AG09309 (cell line): ENCODE measurements around the gene BBIP1.

Experiments used
- DNase-seq: peaks from one replicate; pipeline ENCODE4 v3.0.0-alpha.2; 2010; ENCODE audit warnings: low read depth
- H3K4me3 ChIP-seq: 2 replicates; pipeline ENCODE4 v1.5.1; 2011; ENCODE audit warnings: mild to moderate bottlenecking, low read depth, low read length, moderate library complexity; ENCODE audit not compliant: control insufficient read depth
- TF ChIP-seq, protein P1 (sequence below): IDR thresholded peaks from 2 replicates; pipeline ENCODE4 v1.5.1; 2011; ENCODE audit warnings: mild to moderate bottlenecking, low read depth, low read length, inconsistent platforms; ENCODE audit not compliant: insufficient read depth, control insufficient read depth; ENCODE audit errors: missing control alignments

The BBIP1 gene

GRCh38 chr10:110859206-110859972 lies 59.6 kb downstream of the BBIP1 start:
- no peak for DNase-seq

DNA sequence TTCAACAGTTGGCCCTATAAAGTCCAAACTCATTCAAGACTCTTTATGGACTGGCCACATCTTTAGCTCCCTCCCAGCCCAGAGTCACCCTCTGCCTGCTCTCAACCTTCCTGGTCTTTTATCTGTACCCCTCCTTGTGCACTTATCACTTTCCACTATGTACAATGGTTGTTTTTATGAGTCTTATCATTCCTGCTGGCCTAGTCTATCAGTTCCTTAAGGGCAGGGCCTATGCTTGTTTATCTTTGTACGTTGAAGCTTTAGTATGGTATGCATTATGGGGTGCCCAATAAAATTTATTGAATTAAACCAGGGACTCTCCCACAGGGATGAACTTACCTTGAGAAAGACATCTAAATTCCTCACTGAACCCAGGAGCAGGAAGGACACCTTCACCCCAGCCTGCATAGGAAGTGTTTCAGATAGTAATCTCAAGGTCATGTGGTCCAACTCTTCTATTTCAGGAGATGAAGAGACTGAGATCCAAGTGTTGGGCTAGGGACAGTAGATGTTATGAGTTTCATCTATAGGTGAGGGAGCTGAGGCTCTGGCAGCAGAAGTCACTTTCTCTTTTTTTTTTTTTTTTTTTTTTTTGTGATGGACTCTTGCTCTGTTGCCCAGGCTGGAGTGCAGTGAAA lies 60.6 kb downstream of the BBIP1 start:
- H3K4me3 ChIP-seq = no peak overlapping the region
- TF ChIP-seq, protein P1, sequence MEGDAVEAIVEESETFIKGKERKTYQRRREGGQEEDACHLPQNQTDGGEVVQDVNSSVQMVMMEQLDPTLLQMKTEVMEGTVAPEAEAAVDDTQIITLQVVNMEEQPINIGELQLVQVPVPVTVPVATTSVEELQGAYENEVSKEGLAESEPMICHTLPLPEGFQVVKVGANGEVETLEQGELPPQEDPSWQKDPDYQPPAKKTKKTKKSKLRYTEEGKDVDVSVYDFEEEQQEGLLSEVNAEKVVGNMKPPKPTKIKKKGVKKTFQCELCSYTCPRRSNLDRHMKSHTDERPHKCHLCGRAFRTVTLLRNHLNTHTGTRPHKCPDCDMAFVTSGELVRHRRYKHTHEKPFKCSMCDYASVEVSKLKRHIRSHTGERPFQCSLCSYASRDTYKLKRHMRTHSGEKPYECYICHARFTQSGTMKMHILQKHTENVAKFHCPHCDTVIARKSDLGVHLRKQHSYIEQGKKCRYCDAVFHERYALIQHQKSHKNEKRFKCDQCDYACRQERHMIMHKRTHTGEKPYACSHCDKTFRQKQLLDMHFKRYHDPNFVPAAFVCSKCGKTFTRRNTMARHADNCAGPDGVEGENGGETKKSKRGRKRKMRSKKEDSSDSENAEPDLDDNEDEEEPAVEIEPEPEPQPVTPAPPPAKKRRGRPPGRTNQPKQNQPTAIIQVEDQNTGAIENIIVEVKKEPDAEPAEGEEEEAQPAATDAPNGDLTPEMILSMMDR = no peak
- DNase-seq = no peak

More at GRCh38 chr10:110859206-110859972, 59.6 kb downstream of the BBIP1 start:
- TF ChIP-seq, protein P1 = no peak
- no peak overlapping the region for H3K4me3 ChIP-seq

DNA sequence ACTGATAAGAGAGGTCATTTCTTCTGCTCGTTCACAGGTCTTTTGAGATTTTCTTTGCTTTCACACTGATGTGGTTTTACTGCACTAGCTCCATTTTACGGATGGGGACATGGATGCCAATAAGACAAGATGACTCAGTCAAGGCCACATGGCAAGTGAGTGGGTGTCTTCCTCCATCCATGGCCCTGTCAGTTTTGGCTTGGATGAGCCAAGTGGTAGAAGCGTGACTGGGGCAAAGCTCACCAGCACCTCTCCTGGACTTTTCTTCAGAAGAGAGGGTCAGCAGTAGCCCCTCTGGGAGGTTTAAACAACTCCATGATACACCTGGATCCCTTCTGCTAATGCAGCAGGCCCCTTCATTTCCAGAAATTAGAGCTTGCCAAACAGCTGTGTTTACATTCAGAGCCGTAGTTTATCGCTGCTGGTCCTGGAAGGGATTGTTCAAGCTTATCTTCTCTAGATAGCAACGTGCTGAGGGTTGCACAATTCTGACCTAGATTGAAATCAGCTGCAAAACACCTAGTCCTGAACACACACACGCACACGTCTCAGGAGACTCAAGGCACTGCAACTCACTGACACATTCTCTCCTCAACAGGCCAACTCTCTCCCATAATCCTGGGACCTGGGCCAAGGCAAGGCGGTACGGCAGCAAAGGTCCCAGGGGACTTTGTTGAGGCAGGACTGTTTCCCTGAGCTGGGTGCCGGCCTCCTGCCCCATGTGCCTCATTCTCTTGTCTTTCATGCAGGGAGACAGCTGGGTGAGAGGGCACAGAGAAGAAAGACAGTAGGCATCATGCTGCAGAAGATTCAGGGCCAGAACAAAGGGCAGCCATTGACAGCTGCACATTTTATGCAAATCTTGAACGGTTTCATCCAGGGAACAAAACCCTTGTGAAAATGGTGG lies 61.5 kb downstream of the BBIP1 start:
- DNase-seq = no peak
- no peak overlapping the region for H3K4me3 ChIP-seq
- TF ChIP-seq, protein P1 = no peak

- TF ChIP-seq, protein P1 = no peak
- DNase-seq = no peak
- H3K4me3 ChIP-seq = no peak overlapping the region
Observed at GRCh38 chr10:110853921-110854605, 64.9 kb downstream of the BBIP1 start.

DNA sequence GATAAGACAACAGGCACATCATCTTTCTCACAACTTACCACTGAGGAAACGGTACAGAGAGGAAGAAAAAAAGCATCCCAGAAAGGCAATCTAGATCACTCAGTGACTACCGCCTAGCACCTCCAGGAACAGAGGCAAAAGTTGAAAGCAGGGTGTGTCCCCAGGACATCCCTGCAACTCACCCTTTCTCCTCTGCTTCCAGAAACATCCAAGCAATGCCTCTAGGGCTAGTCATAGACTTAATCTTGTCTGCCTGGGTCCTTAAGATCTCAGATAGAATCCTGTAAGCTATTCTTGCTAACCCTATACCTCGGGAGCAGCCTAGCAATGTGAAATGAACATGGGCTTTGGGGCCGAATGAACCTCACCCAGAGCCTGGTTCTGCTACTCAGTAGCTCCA lies 66.0 kb downstream of the BBIP1 start:
- TF ChIP-seq, protein P1 = no peak
- H3K4me3 ChIP-seq = no peak overlapping the region
- no peak for DNase-seq
